ENCODE data around the gene BBS9. TPM values are rescaled to one million over a fixed set of nuclear protein-coding genes. Genes with fewer than 3 reads are reported as not detected.

BBS9 gene
- total and polyA plus RNA-seq, 12 donors, result 4.1 to 44.0 (median 10.0) TPM

DNA sequence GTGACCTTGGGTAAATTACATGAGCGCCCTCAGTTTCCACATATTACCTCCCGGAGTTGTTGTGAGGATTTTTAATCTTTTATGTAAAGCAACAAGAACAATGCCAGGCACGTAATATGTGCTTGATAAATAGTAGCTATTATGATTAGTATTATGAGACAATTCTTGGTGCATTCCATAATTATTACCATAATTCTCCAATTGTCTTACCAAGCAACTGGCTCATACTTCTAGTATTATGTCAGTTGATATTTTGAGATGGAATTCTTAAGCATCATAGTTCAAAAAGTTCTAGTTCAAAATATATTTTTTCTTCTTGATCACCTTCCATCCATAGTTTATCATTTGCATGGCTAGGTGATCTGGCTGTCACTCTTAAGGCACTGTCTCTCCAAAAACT lies 259.0 kb downstream of the BBS9 start:
- H3K4me1 ChIP-seq, result no peaks in the 10 kb centered on the region
- TF ChIP-seq, protein P1, sequence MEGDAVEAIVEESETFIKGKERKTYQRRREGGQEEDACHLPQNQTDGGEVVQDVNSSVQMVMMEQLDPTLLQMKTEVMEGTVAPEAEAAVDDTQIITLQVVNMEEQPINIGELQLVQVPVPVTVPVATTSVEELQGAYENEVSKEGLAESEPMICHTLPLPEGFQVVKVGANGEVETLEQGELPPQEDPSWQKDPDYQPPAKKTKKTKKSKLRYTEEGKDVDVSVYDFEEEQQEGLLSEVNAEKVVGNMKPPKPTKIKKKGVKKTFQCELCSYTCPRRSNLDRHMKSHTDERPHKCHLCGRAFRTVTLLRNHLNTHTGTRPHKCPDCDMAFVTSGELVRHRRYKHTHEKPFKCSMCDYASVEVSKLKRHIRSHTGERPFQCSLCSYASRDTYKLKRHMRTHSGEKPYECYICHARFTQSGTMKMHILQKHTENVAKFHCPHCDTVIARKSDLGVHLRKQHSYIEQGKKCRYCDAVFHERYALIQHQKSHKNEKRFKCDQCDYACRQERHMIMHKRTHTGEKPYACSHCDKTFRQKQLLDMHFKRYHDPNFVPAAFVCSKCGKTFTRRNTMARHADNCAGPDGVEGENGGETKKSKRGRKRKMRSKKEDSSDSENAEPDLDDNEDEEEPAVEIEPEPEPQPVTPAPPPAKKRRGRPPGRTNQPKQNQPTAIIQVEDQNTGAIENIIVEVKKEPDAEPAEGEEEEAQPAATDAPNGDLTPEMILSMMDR (IDR thresholded peaks at IDR 0.05), result no peak
- no peak overlapping the region for H3K4me3 ChIP-seq
- intact Hi-C loops (cut with DNase I), result no loop called here
- DNase-seq, result no peak
- H3K27me3 ChIP-seq, result no peaks in the 10 kb centered on the region
- ATAC-seq, result no peak
- peaks cover 0 to 42% (median 0%) of the 10 kb centered on the region in 9 donors for H3K36me3 ChIP-seq
- no peaks in the 10 kb centered on the region for H3K9me3 ChIP-seq
- H3K27ac ChIP-seq, result no peak overlapping the region
- WGBS, 2 donors, result 95 to 96% methylated on average over 3 of the region's 3 CpGs

DNA sequence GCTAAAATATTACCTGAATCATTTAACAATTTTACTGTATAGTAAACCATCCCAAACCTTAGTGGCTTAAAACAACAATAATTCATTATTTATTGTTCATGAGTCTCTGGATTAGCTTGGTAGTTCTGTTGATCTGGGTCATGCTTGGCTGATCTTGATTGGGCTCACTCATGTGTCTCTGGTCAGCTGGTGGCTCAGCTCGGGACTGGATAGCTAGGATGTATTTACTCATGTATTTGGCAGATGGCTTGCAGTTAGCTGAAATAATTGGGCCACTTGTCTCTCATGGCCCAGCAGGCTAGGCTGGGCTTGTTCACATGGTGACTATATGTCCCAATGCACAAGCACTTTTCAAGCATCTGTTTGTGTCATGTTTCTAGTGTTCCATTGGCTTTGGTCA lies 262.8 kb downstream of the BBS9 start:
- intact Hi-C loops (cut with DNase I), result no loop called here
- DNase-seq (no peak), ATAC-seq (no peak)
- Histone ChIP-seq H3K27me3 (no peaks in the 10 kb centered on the region), H3K27ac (no peak overlapping the region), H3K9me3 (peaks cover 0 to 8% (median 0%) of the 10 kb centered on the region in 11 donors), H3K4me3 (no peak overlapping the region), H3K36me3 (peaks cover 0 to 41% (median 0%) of the 10 kb centered on the region in 9 donors), H3K4me1 (no peaks in the 10 kb centered on the region)
- TF ChIP-seq, protein P1 (IDR thresholded peaks at IDR 0.05), result no peak
- WGBS, 2 donors, result 79 to 89% methylated on average over 1 of the region's 1 CpG

DNA sequence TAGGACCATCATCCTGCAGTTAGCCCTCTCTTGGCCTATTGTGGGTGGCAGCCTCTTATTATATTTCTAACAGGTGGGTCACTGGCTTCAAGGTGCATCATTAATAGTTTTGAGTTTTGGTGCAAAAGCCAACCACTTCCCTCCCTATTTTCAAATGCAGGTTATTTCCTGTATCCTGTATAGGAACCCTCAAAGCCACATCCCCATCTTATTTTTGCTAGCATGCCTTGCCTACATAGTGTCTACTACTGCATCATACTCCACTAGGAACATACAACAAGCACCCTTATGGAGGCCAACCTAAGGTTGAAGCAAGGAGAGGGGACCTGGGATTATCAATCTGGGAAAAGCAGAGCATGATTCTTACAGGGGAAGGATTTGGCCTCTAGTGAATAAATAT lies 264.4 kb downstream of the BBS9 start:
- DNase-seq (no peak), ATAC-seq (no peak)
- H3K27ac ChIP-seq, result no peak overlapping the region
- H3K9me3 ChIP-seq, result peaks cover 0 to 13% (median 0%) of the 10 kb centered on the region in 11 donors
- TF ChIP-seq, protein P1 (IDR thresholded peaks at IDR 0.05), result no peak
- no peaks in the 10 kb centered on the region for H3K27me3 ChIP-seq
- peaks cover 0 to 32% (median 0%) of the 10 kb centered on the region in 9 donors for H3K36me3 ChIP-seq
- no peak overlapping the region for H3K4me3 ChIP-seq
- no peaks in the 10 kb centered on the region for H3K4me1 ChIP-seq
- intact Hi-C loops (cut with DNase I), result no loop called here

GRCh38 chr7:33395340-33395739 lies 266.0 kb downstream of the BBS9 start:
- Histone ChIP-seq H3K27ac (no peak overlapping the region), H3K27me3 (no peaks in the 10 kb centered on the region), H3K9me3 (peaks cover 0 to 13% (median 0%) of the 10 kb centered on the region in 11 donors), H3K36me3 (peaks cover 0 to 22% (median 0%) of the 10 kb centered on the region in 9 donors), H3K4me3 (no peak overlapping the region), H3K4me1 (no peaks in the 10 kb centered on the region)
- TF ChIP-seq, protein P1 (IDR thresholded peaks at IDR 0.05), result no peak
- intact Hi-C loops (cut with DNase I), result no loop called here
- ATAC-seq, result no peak
- DNase-seq, result no peak

Data from heart right ventricle (tissue), 16 donors.